Transverse colon (tissue), 4 donors: ENCODE data around the gene GPR18. TPM values are rescaled to one million over a fixed set of nuclear protein-coding genes. Genes with fewer than 3 reads are reported as not detected.

Experiments
- DNase-seq: peaks from one replicate; pipeline ENCODE4 v3.0.0-alpha.2; 2019
- H3K27ac ChIP-seq, 4 donors: fragments of 200-600 bp; sonication (generic); 2 replicates each; pipeline ENCODE4 v1.5.1; 2016 to 2018; ENCODE audit warnings: inconsistent platforms in 4 of 4
- H3K27me3 ChIP-seq: fragments of 200-600 bp; sonication (generic); 2 replicates; pipeline ENCODE4 v1.5.1; 2017; ENCODE audit warnings: inconsistent platforms
- H3K36me3 ChIP-seq, 4 donors: fragments of 200-600 bp; sonication (generic); 2 replicates each; pipeline ENCODE4 v1.5.1; 2017 to 2019; ENCODE audit warnings: inconsistent platforms in 4 of 4
- H3K4me1 ChIP-seq, 4 donors: fragments of 200-600 bp; sonication (generic); 2 replicates each; pipeline ENCODE4 v1.5.1; 2017 to 2020; ENCODE audit warnings: inconsistent platforms in 4 of 4
- H3K4me3 ChIP-seq, 4 donors: fragments of 200-600 bp; sonication (generic); 1 replicate in 1 of 4; 2 replicates in 3 of 4; pipeline versions ENCODE4 v1.5.1 to v1.6.1; 2017 to 2019; ENCODE audit warnings: inconsistent platforms in 4 of 4
- H3K9me3 ChIP-seq, 2 donors: fragments of 200-600 bp; sonication (generic); 2 replicates each; pipeline ENCODE4 v1.5.1; 2017 to 2019; ENCODE audit warnings: inconsistent platforms in 2 of 2
- CTCF ChIP-seq, 5 experiments: fragments of 200-600 bp in 3 of 5; fragments of 450-650 bp in 2 of 5; sonication (generic) in 3 of 5; IDR thresholded peaks; 1 replicate in 2 of 5; 2 replicates in 3 of 5; pipeline ENCODE4 v1.5.1; 2016 to 2017; ENCODE audit warnings: antibody characterized with exemption in 5 of 5, inconsistent platforms in 3 of 5, mild to moderate bottlenecking in 2 of 5, moderate library complexity in 1 of 5
- EP300 ChIP-seq: sonication (generic); formaldehyde crosslinking; IDR thresholded peaks from one replicate; pipeline ENCODE4 v1.6.1; 2017; ENCODE audit warnings: antibody characterized with exemption, low read depth
- POLR2A ChIP-seq: fragments of 450-650 bp; IDR thresholded peaks from one replicate; pipeline ENCODE4 v1.6.1; 2016; ENCODE audit warnings: antibody characterized with exemption, mild to moderate bottlenecking, moderate library complexity
- POLR2AphosphoS5 ChIP-seq, 3 donors: sonication (generic); formaldehyde crosslinking; IDR thresholded peaks; one replicate each; pipeline ENCODE4 v1.6.1; 2016; ENCODE audit warnings: antibody characterized with exemption in 3 of 3
- WGBS, 2 donors: methylation state at CpG; one replicate each; pipeline ENCODE4 v1.1.5; 2018; ENCODE audit warnings: low coverage in 1 of 2; 5-methylcytosine and 5-hydroxymethylcytosine counted together
- in situ Hi-C, 4 donors: fragments of 200-750 bp; cut with MboI; loops; one replicate each; pipeline versions ENCODE4 v1.15.0 to v1.15.1; 2017; ENCODE audit warnings: low sequenced_read_pairs in 3 of 4, low pct_ligation_motif_present in 1 of 4, low pct_unique_long_range_greater_than_20kb in 1 of 4
- intact Hi-C: fragments of 100-400 bp; cut with DNase I; formaldehyde crosslinking; loops from one replicate; pipeline ENCODE4 v1.15.1; 2023; ENCODE audit warnings: low total_unique reads
- total RNA-seq, 4 donors: library from RNA; depleted of rRNA; stranded (reverse); fragments of >200 nt; gene quantifications; one replicate each; pipeline ENCODE4 v1.1.0, GENCODE V29; 2016

Gene GPR18
- total RNA-seq, 4 donors from 2014 or later, result 0.41 to 0.48 TPM; not detected in 2

GRCh38 chr13:99208185-99208584, 50.0 kb downstream of the GPR18 start:
- no peak overlapping the region for H3K4me3 ChIP-seq
- no peaks in the 10 kb centered on the region for H3K36me3 ChIP-seq
- intact Hi-C loops (no loop called here), in situ Hi-C loops (no loop called here)
- DNase-seq, result no peak
- WGBS, 2 donors, result 89% methylated on average over 3 of the region's 3 CpGs; no CpG with 5 or more reads in 1 of the 2 donors
- TF ChIP-seq EP300 (no peak), POLR2AphosphoS5 (IDR thresholded peaks at IDR 0.05) (no peak), CTCF (IDR thresholded peaks at IDR 0.05) (no peak), POLR2A (no peak)
- no peaks in the 10 kb centered on the region for H3K27me3 ChIP-seq
- no peak overlapping the region for H3K27ac ChIP-seq
- peaks cover 0 to 9% (median 3%) of the 10 kb centered on the region in 4 donors for H3K4me1 ChIP-seq
- no peaks in the 10 kb centered on the region for H3K9me3 ChIP-seq

GRCh38 chr13:99207511-99207910, 50.7 kb downstream of the GPR18 start:
- H3K4me3 ChIP-seq, result no peak overlapping the region
- intact Hi-C loops, result no loop called here
- peaks cover 0 to 16% (median 6%) of the 10 kb centered on the region in 4 donors for H3K4me1 ChIP-seq
- in situ Hi-C loops, result no loop called here
- H3K36me3 ChIP-seq, result no peaks in the 10 kb centered on the region
- 94 to 100% methylated on average over 4 to 7 of the region's 7 CpGs for WGBS, 2 donors
- no peaks in the 10 kb centered on the region for H3K27me3 ChIP-seq
- no peak overlapping the region for H3K27ac ChIP-seq
- no peak for DNase-seq
- no peak for TF ChIP-seq POLR2A
- no peak for TF ChIP-seq POLR2AphosphoS5 (IDR thresholded peaks at IDR 0.05)
- no peak for TF ChIP-seq EP300
- TF ChIP-seq CTCF (IDR thresholded peaks at IDR 0.05), result no peak
- H3K9me3 ChIP-seq, result no peaks in the 10 kb centered on the region

GRCh38 chr13:99206873-99207272, 51.3 kb downstream of the GPR18 start:
- DNase-seq, result no peak

GRCh38 chr13:99206226-99206625, 52.0 kb downstream of the GPR18 start:
- no peaks in the 10 kb centered on the region for H3K9me3 ChIP-seq
- in situ Hi-C loops (no loop called here), intact Hi-C loops (no loop called here)
- H3K36me3 ChIP-seq, result no peaks in the 10 kb centered on the region
- 94% methylated on average over 2 to 8 of the region's 8 CpGs for WGBS, 2 donors
- peaks cover 0 to 25% (median 10%) of the 10 kb centered on the region in 4 donors for H3K4me1 ChIP-seq
- no peak overlapping the region for H3K27ac ChIP-seq
- H3K27me3 ChIP-seq, result no peaks in the 10 kb centered on the region
- no peak for DNase-seq
- TF ChIP-seq POLR2A, result no peak
- H3K4me3 ChIP-seq, result no peak overlapping the region

More at GRCh38 chr13:99206873-99207272, 51.3 kb downstream of the GPR18 start:
- Histone ChIP-seq H3K9me3 (no peaks in the 10 kb centered on the region), H3K4me3 (no peak overlapping the region), H3K36me3 (no peaks in the 10 kb centered on the region), H3K27ac (no peak overlapping the region), H3K4me1 (peaks cover 0 to 22% (median 10%) of the 10 kb centered on the region in 4 donors), H3K27me3 (no peaks in the 10 kb centered on the region)
- intact Hi-C loops, result no loop called here
- no peak for TF ChIP-seq POLR2A
- TF ChIP-seq EP300, result no peak
- TF ChIP-seq CTCF (IDR thresholded peaks at IDR 0.05), result no peak
- TF ChIP-seq POLR2AphosphoS5 (IDR thresholded peaks at IDR 0.05), result no peak
- WGBS, 2 donors, result 93 to 100% methylated on average over 2 to 5 of the region's 5 CpGs
- in situ Hi-C loops, result no loop called here

GRCh38 chr13:99205621-99206220, 52.5 kb downstream of the GPR18 start:
- no peak overlapping the region for H3K4me3 ChIP-seq
- H3K27ac ChIP-seq, result no peak overlapping the region
- DNase-seq, result no peak
- peaks cover 0 to 25% (median 10%) of the 10 kb centered on the region in 4 donors for H3K4me1 ChIP-seq
- no peak for TF ChIP-seq POLR2A
- no peak for TF ChIP-seq EP300
- TF ChIP-seq CTCF (IDR thresholded peaks at IDR 0.05), result no peak
- TF ChIP-seq POLR2AphosphoS5 (IDR thresholded peaks at IDR 0.05), result no peak
- intact Hi-C loops, result no loop called here
- no peaks in the 10 kb centered on the region for H3K27me3 ChIP-seq
- in situ Hi-C loops, result no loop called here
- H3K36me3 ChIP-seq, result no peaks in the 10 kb centered on the region
- H3K9me3 ChIP-seq, result no peaks in the 10 kb centered on the region
- 88 to 92% methylated on average over 2 to 22 of the region's 22 CpGs for WGBS, 2 donors
